Smooth muscle cell (in vitro differentiated cells): ENCODE results near the gene NPR2. TPM values are rescaled to one million over a fixed set of nuclear protein-coding genes. Genes with fewer than 3 reads are reported as not detected.
A peak's percentile ranks its signal among the peaks of the same experiment; 100 is the strongest.

ENCODE experiments used
- DNase-seq: peaks from one replicate; lab custom pipeline; 2025; ENCODE audit not compliant: unreplicated experiment; lab: John Stamatoyannopoulos, UW
- H2AFZ ChIP-seq: fragments of 200-600 bp; sonication (generic); 2 replicates; pipeline ENCODE4 v1.6.0; 2016; ENCODE audit warnings: antibody characterized with exemption, low read depth, mild to moderate bottlenecking
- H3F3A ChIP-seq: fragments of 200-600 bp; sonication (generic); 2 replicates; pipeline ENCODE4 v1.6.0; 2017; ENCODE audit warnings: antibody characterized with exemption, low read depth
- H3K27ac ChIP-seq: fragments of 200-600 bp; sonication (generic); 2 replicates; pipeline ENCODE4 v1.5.1; 2016; ENCODE audit warnings: low read depth, mild to moderate bottlenecking
- H3K27me3 ChIP-seq: fragments of 200-600 bp; sonication (generic); 2 replicates; pipeline ENCODE4 v1.6.1; 2016; ENCODE audit warnings: low read depth, mild to moderate bottlenecking
- H3K36me3 ChIP-seq: fragments of 200-600 bp; sonication (generic); 2 replicates; pipeline ENCODE4 v1.5.1; 2016; ENCODE audit warnings: low read depth
- H3K4me1 ChIP-seq: fragments of 200-600 bp; sonication (generic); 2 replicates; pipeline ENCODE4 v1.5.1; 2016; ENCODE audit warnings: low read depth
- H3K4me2 ChIP-seq: fragments of 200-600 bp; sonication (generic); 2 replicates; pipeline ENCODE4 v1.6.0; 2016; ENCODE audit warnings: mild to moderate bottlenecking
- H3K4me3 ChIP-seq: fragments of 200-600 bp; sonication (generic); 2 replicates; pipeline ENCODE4 v1.5.1; 2016; ENCODE audit warnings: mild to moderate bottlenecking
- H3K79me2 ChIP-seq: fragments of 200-600 bp; sonication (generic); 2 replicates; pipeline ENCODE4 v1.6.0; 2016; ENCODE audit warnings: low read depth, mild to moderate bottlenecking
- H3K9ac ChIP-seq: fragments of 200-600 bp; sonication (generic); 2 replicates; pipeline ENCODE4 v1.6.0; 2016; ENCODE audit warnings: low read depth
- H3K9me3 ChIP-seq: fragments of 200-600 bp; sonication (generic); replicated peaks from 2 replicates; pipeline ENCODE4 v1.5.1; 2016; ENCODE audit warnings: low read depth
- H4K20me1 ChIP-seq: fragments of 200-600 bp; sonication (generic); 2 replicates; pipeline ENCODE4 v1.6.0; 2016; ENCODE audit warnings: low read depth
- CTCF ChIP-seq: fragments of 200-600 bp; sonication (generic); IDR thresholded peaks from 2 replicates; pipeline ENCODE4 v1.5.1; 2017; ENCODE audit warnings: borderline replicate concordance, mild to moderate bottlenecking, antibody characterized with exemption; ENCODE audit not compliant: insufficient read depth, poor library complexity, severe bottlenecking
- WGBS: methylation state at CpG from one replicate; pipeline ENCODE4 v1.1.7; 2016; ENCODE audit warnings: low lambda C conversion rate; 5-methylcytosine and 5-hydroxymethylcytosine counted together
- polyA plus RNA-seq: library from polyadenylated mRNA; unstranded; fragments of >200 nt; fragmentation: Nextera tagmentation; extraction: Ambion mirVana; gene quantifications from 2 replicates; pipeline ENCODE4 v1.2.1, GENCODE V29; 2016
- total RNA-seq: library from RNA; depleted of rRNA; stranded (reverse); fragments of >200 nt; gene quantifications from 2 replicates; pipeline ENCODE4 v1.2.3, GENCODE V29; 2014

The NPR2 gene
- total and polyA plus RNA-seq, 2 experiments from 2014 or later: 16.4 to 19.4 TPM

GRCh38 chr9:35829084-35829763 lies 37.8 kb downstream of the NPR2 start, which contains the start of gene TMEM8B:
Gene TMEM8B, plus strand, starts transcription at chr9:35829228. Its CDS starts 220 bp downstream, at chr9:35829448.
- Histone ChIP-seq H3K27me3 (no peaks in the 10 kb centered on the region), H3K79me2 (peaks cover 9% of the 10 kb centered on the region), H3K27ac (peak within 1 kb of the TSS; percentile 85), H3K4me1 (peaks cover 8% of the 10 kb centered on the region), H2AFZ (peak within 1 kb of the TSS; percentile 99), H3K9ac (peak within 1 kb of the TSS; percentile 91), H3K4me2 (peak within 1 kb of the TSS; percentile 99), H4K20me1 (no peaks in the 10 kb centered on the region), H3K36me3 (no peaks in the 10 kb centered on the region), H3K4me3 (peak within 1 kb of the TSS; percentile 97), H3K9me3 (no peaks in the 10 kb centered on the region), H3F3A (peaks cover 7% of the 10 kb centered on the region)
- TF ChIP-seq CTCF: no peak
- peak; percentile 96 for DNase-seq
- under 1% methylated on average over 22 of the region's 53 CpGs for WGBS

DNA sequence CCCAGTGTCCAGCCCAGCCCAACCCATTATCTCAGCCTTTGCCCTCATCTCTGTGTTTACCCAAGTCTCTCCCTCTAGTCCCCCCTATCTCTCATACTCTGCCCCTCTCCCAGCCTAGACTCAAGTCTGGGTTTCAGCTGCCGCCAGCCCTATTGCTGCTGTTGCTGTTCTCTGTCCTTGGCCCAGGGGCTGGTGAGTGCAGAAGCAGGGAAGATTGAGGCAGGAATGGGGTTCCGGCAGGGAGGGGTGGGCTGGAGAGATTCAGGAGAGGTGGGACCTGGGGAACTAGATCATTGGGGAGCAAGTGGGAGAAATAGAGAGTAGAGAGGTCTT lies 38.3 kb downstream of the NPR2 start:
- Histone ChIP-seq H3K9ac (peak overlapping the region; percentile 91), H3K27me3 (no peaks in the 10 kb centered on the region), H3K4me1 (peaks cover 8% of the 10 kb centered on the region), H3K4me3 (peak overlapping the region; percentile 97), H3K4me2 (peak overlapping the region; percentile 99), H3K27ac (peak overlapping the region; percentile 85), H4K20me1 (no peaks in the 10 kb centered on the region), H3K36me3 (no peaks in the 10 kb centered on the region), H3F3A (peaks cover 7% of the 10 kb centered on the region), H3K9me3 (no peaks in the 10 kb centered on the region), H2AFZ (peak overlapping the region; percentile 99), H3K79me2 (peaks cover 9% of the 10 kb centered on the region)
- 52% methylated on average over 2 of the region's 2 CpGs for WGBS
- no peak for DNase-seq
- TF ChIP-seq CTCF: no peak

GRCh38 chr9:35831040-35831439 lies 39.6 kb downstream of the NPR2 start:
- H3K4me2 ChIP-seq: no peak overlapping the region
- 93% methylated on average over 4 of the region's 4 CpGs for WGBS
- no peak overlapping the region for H2AFZ ChIP-seq
- peaks cover 7% of the 10 kb centered on the region for H3F3A ChIP-seq
- no peaks in the 10 kb centered on the region for H3K36me3 ChIP-seq
- no peak for DNase-seq
- peaks cover 8% of the 10 kb centered on the region for H3K4me1 ChIP-seq
- no peak overlapping the region for H3K9ac ChIP-seq
- no peak overlapping the region for H3K27ac ChIP-seq
- H3K79me2 ChIP-seq: peaks cover 9% of the 10 kb centered on the region
- H3K4me3 ChIP-seq: no peak overlapping the region
- TF ChIP-seq CTCF: no peak
- no peaks in the 10 kb centered on the region for H3K9me3 ChIP-seq
- H4K20me1 ChIP-seq: no peaks in the 10 kb centered on the region
- H3K27me3 ChIP-seq: no peaks in the 10 kb centered on the region

DNA sequence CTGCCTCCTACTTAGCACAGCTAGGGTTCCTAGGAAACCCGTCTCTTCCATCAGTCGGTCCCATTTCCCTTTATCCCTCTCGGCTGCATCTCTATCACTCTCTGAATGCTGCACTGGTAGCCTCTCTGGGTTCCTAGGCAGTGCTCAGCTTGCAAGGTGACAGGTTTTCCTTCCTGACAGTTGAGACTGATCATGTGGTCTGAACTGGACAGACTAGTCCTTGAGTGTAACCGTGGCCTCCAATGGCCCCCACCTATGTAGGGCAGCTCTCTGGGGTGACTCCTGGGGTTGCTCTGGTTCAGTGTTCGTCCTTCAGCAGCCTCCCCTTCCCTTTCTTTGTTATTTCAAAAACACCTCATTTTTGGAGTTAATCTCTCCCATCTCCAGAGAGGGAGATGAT lies 41.4 kb downstream of the NPR2 start:
- Histone ChIP-seq H4K20me1 (no peaks in the 10 kb centered on the region), H3K27ac (no peak overlapping the region), H3K4me1 (peaks cover 8% of the 10 kb centered on the region), H3K9me3 (no peaks in the 10 kb centered on the region), H3K79me2 (peaks cover 9% of the 10 kb centered on the region), H3K36me3 (no peaks in the 10 kb centered on the region), H3K27me3 (no peaks in the 10 kb centered on the region), H3K4me2 (no peak overlapping the region), H3K4me3 (no peak overlapping the region), H3F3A (no peaks in the 10 kb centered on the region), H2AFZ (no peak overlapping the region), H3K9ac (no peak overlapping the region)
- no peak for DNase-seq
- TF ChIP-seq CTCF: no peak
- WGBS: 75% methylated on average over 5 of the region's 5 CpGs
